SK-N-SH treated with all-trans-retinoic acid at 6 μM for 48 hours (cell line): ENCODE measurements around the gene SRGAP2B.
"Not testable (repeated sequence)": the region's sequence is repeated elsewhere in the genome, so short reads cannot be mapped to it uniquely, and the experiment has no call there.

ENCODE experiments used
- ATAC-seq: fragments of 200-7000 bp; cut with Tn5 transposase; 3 replicates; pipeline ENCODE4 v1.9.1; 2020; ENCODE audit warnings: mild to moderate bottlenecking, moderate library complexity

SRGAP2B gene

GRCh38 chr1:145082483-145083255 lies 12.5 kb downstream of the SRGAP2B start:
- ATAC-seq, result not testable (repeated sequence)

- ATAC-seq, result not testable (repeated sequence)
Observed at GRCh38 chr1:145080193-145080592, 14.9 kb downstream of the SRGAP2B start.

- ATAC-seq, result not testable (repeated sequence)
Observed at GRCh38 chr1:145079737-145080136, 15.4 kb downstream of the SRGAP2B start.

GRCh38 chr1:145078787-145079370 lies 16.2 kb downstream of the SRGAP2B start:
- ATAC-seq, result peak; percentile 42

GRCh38 chr1:145077872-145078786 lies 17.0 kb downstream of the SRGAP2B start:
- peak; percentile 79 for ATAC-seq

- ATAC-seq, result peak; percentile 27
Observed at GRCh38 chr1:145076877-145077276, 18.3 kb downstream of the SRGAP2B start.

- not testable (repeated sequence) for ATAC-seq
Observed at GRCh38 chr1:145074021-145074559, 21.0 kb downstream of the SRGAP2B start.

GRCh38 chr1:145071569-145071968 lies 23.6 kb downstream of the SRGAP2B start:
- ATAC-seq, result peak; percentile 35; the same call in 1 of the 3 replicates

GRCh38 chr1:145066486-145066885 lies 28.6 kb downstream of the SRGAP2B start:
- ATAC-seq, result not testable (repeated sequence)

GRCh38 chr1:145065194-145065826 lies 29.8 kb downstream of the SRGAP2B start:
- peak; percentile 77 for ATAC-seq

- ATAC-seq, result peak; percentile 88
Observed at GRCh38 chr1:145063941-145064648, 31.0 kb downstream of the SRGAP2B start.

GRCh38 chr1:145063285-145063684 lies 31.8 kb downstream of the SRGAP2B start:
- ATAC-seq, result not testable (repeated sequence)

- peak; percentile 43 for ATAC-seq
Observed at GRCh38 chr1:145058184-145058583, 36.9 kb downstream of the SRGAP2B start.

GRCh38 chr1:145055217-145055760 lies 39.8 kb downstream of the SRGAP2B start:
- not testable (repeated sequence) for ATAC-seq

GRCh38 chr1:145053428-145053827 lies 41.7 kb downstream of the SRGAP2B start:
- ATAC-seq, result not testable (repeated sequence)

GRCh38 chr1:145052019-145052776 lies 42.9 kb downstream of the SRGAP2B start:
- ATAC-seq, result peak; percentile 71

- ATAC-seq, result not testable (repeated sequence)
Observed at GRCh38 chr1:145048181-145048856, 46.8 kb downstream of the SRGAP2B start.

- ATAC-seq, result peak; percentile 56
Observed at GRCh38 chr1:145047553-145047952, 47.6 kb downstream of the SRGAP2B start.

GRCh38 chr1:145045571-145046273 lies 49.4 kb downstream of the SRGAP2B start:
- ATAC-seq, result peak; percentile 72
